Activated naive CD4-positive, alpha-beta T cell treated with anti-CD3 and anti-CD28 coated beads, Interleukin-2, amount 10 ng/mL, durations not matched to agents 7 days and 5 days (primary cell): Measurements from ENCODE around the gene LYSMD4.

Experiments
- CTCF ChIA-PET: fragments of 350-600 bp; sonication (Branson Sonifier 250); formaldehyde crosslinking; loops from one replicate; lab custom pipeline; 2021; ENCODE audit warnings: antibody characterized with exemption; lab: Charles Lee
- DNase-seq: peaks from one replicate; pipeline ENCODE4 v3.0.0-alpha.2; 2020
- H3K27ac Mint-ChIP-seq: one replicate; pipeline ENCODE4 v1.8.0; 2021; ENCODE audit warnings: mild to moderate bottlenecking, moderate library complexity, mixed read lengths
- H3K27me3 Mint-ChIP-seq: one replicate; pipeline ENCODE4 v1.8.0; 2021; ENCODE audit warnings: mild to moderate bottlenecking, mixed read lengths
- H3K36me3 Mint-ChIP-seq: one replicate; pipeline ENCODE4 v1.8.0; 2021; ENCODE audit warnings: mixed read lengths
- H3K4me1 Mint-ChIP-seq: one replicate; pipeline ENCODE4 v1.8.0; 2021; ENCODE audit warnings: mixed read lengths
- H3K4me3 Mint-ChIP-seq: one replicate; pipeline ENCODE4 v1.8.0; 2021; ENCODE audit warnings: mild to moderate bottlenecking, moderate library complexity, mixed read lengths
- H3K9me3 Mint-ChIP-seq: one replicate; pipeline ENCODE4 v1.8.0; 2021; ENCODE audit warnings: mixed read lengths

LYSMD4 gene

DNA sequence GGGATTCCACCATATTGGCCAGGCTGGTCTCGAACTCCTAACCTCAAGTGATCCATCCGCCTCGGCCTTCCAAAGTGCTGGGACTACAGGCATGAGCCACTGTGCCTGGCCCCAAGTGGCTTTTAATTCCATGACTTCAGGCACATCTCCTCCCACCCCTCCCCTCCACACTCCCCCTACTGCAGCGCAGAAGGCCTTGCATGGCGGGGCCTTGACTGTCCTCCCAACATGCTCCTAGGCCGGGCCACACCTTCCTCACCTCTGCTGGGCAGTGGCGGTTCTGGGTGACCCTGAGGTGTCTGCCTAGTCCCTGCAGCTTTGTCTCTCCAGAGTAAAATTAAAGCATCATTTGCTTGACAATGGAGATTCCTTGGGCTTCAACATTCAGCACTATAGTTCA is 6.9 kb downstream of the LYSMD4 start:
- Mint-ChIP-seq H3K9me3 (no peaks in the 10 kb centered on the region), H3K4me1 (peaks cover 17% of the 10 kb centered on the region), H3K27ac (no peak overlapping the region), H3K36me3 (peaks cover 20% of the 10 kb centered on the region), H3K27me3 (no peaks in the 10 kb centered on the region), H3K4me3 (no peak overlapping the region)
- CTCF ChIA-PET, result no interaction called here
- DNase-seq, result no peak

DNA sequence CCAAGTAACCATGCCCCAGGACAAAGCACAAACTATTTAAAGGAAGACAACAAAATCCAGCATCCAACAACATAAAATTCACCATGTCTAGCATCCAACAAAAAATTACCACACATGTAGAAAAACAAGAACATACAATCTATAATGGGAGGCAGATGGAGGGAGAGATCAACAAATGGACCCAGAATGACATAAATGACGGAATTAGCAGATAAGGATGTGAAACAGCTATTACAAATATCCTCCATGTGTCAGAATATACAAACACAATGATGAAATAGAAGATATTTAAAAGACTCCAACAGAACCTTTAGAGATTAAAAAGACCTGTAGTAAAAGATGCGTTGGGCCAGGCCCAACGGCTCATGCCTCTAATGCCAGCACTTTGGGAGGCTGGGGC is 10.8 kb downstream of the LYSMD4 start:
- CTCF ChIA-PET, result no interaction called here
- Mint-ChIP-seq H3K27ac (no peak overlapping the region), H3K4me3 (no peak overlapping the region), H3K27me3 (no peaks in the 10 kb centered on the region), H3K9me3 (no peaks in the 10 kb centered on the region), H3K36me3 (peaks cover 13% of the 10 kb centered on the region), H3K4me1 (peaks cover 37% of the 10 kb centered on the region)
- no peak for DNase-seq

DNA sequence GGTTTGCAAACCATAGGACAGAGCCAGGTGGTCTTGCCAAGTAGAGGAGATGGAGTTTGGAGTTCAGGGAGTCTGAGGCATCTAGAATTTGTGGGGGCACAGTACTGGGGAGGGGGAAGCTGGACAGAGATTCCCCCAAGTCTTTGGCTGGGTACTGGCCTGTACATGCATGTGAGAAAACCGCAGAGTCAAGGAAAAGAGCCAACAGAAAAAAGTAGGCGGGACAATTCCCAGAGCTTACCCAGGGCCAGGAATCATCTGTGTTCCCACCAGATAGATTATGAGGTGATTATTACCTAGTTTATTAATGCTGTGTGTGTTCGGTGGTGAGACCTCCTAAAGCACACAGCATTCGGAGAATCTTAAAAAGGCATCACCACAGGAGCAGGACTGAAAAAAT is 11.3 kb downstream of the LYSMD4 start:
- H3K4me3 Mint-ChIP-seq, result no peak overlapping the region
- peaks cover 37% of the 10 kb centered on the region for H3K4me1 Mint-ChIP-seq
- H3K9me3 Mint-ChIP-seq, result no peaks in the 10 kb centered on the region
- H3K36me3 Mint-ChIP-seq, result peaks cover 12% of the 10 kb centered on the region
- no peaks in the 10 kb centered on the region for H3K27me3 Mint-ChIP-seq
- CTCF ChIA-PET, result no interaction called here
- no peak overlapping the region for H3K27ac Mint-ChIP-seq
- no peak for DNase-seq

DNA sequence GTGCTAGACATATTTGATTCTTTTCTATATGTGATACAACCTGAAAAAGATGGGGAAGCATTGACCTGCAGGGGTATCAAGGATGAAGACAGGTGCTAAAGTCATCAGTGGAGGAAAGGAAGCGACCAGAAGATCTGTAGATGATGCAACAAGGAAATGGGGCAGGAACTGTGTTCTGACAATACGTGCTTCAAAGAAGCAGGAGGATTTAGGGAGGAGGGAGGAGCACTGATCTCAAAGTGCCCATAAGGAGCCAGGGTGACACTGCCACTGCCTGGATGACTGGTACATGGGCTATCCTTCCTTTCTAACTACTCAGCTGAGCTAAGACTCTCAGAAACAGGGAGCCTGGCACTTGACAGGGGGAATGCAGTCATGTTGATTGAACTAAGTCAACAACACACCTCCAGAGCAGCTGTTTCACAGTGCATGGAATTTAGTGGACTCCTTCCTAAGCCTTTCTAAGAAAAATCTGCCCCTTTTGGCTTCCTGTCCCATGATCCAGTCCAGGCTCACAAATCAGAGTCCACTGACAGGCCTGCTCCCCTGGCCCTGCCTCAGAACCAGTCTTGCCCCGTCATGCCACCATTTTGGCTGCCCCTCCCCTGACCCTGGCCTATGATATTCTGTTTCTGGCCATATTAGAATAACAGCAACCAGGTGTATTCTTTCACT is 12.0 kb downstream of the LYSMD4 start:
- CTCF ChIA-PET, result no interaction called here
- H3K27me3 Mint-ChIP-seq, result no peaks in the 10 kb centered on the region
- no peak overlapping the region for H3K4me3 Mint-ChIP-seq
- DNase-seq, result peak; percentile 25
- H3K4me1 Mint-ChIP-seq, result peaks cover 37% of the 10 kb centered on the region
- peak overlapping the region; percentile 84 for H3K27ac Mint-ChIP-seq
- peaks cover 12% of the 10 kb centered on the region for H3K36me3 Mint-ChIP-seq
- no peaks in the 10 kb centered on the region for H3K9me3 Mint-ChIP-seq

DNA sequence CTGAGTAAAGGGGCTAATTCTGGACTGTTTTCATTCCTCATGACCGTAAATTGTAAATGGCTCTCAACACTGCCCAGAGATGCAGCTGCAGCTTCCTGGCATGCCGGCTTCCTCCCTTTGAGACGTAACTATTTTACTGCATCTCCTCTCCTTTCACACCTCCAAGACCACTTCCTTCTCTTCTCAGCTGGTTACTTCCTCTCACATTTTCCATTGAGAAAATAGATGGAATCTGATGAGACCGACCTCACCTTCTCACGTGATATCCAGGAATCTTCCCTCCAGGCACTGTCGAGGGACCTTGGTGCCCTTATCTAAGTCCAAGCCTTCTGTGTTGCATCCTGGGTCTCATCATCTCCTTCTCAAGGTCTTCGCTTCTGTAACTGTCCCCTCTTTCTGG is 12.7 kb downstream of the LYSMD4 start:
- CTCF ChIA-PET, result no interaction called here
- H3K9me3 Mint-ChIP-seq, result no peaks in the 10 kb centered on the region
- DNase-seq, result peak; percentile 41

DNA sequence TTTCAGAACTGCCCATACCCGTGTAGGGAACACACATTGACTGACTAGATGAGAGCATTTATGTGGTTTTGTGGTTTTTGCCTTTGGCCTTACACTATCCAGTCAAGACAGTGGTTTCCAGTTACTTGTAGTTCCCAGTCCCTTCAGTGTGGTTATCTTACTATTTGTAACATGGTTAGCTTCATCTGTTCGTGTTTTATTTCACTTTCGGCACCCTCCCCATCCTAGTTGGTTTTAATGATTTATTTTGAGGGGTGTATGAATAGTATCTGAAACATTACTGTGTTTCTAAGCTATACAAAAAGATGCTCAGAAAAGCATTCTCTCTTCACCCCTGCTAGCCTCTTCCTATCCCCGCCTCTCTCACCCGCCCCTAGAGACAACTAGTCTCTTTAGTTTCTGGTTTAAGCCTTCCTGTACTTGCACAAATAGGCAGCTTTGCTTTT is 14.1 kb downstream of the LYSMD4 start:
- no peak overlapping the region for H3K27ac Mint-ChIP-seq

More for the DNA sequence above, 12.7 kb downstream of the LYSMD4 start:
- H3K4me3 Mint-ChIP-seq, result peak overlapping the region; percentile 1
- peaks cover 14% of the 10 kb centered on the region for H3K36me3 Mint-ChIP-seq
- peak overlapping the region; percentile 84 for H3K27ac Mint-ChIP-seq
- H3K27me3 Mint-ChIP-seq, result no peaks in the 10 kb centered on the region
- peaks cover 37% of the 10 kb centered on the region for H3K4me1 Mint-ChIP-seq

DNA sequence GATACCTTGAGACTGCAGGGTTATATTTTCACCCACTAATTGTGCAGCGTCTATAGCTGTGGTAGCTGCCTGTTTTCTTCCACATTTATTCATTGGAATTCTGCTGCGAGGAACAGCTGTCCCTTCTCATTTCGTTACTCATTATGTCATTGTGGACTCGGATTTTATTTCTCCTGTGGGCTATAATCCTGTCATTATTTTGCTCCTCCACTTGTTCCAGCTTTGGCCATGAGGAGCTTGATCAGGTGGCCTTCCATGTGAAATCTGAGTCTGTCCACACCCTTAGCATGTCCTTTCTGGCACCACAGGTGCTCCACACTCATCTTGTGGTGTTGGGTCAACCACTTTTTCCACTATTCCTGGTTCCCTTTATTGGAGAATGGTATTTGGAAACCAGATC is 14.8 kb downstream of the LYSMD4 start:
- CTCF ChIA-PET, result interaction anchor here (1.1 to 2.8 kb wide), 3 partner anchors 14 to 446 kb away, joined by 3 to 18 read pairs (median 5); no protein-coding TSS in a partner anchor
- no peaks in the 10 kb centered on the region for H3K9me3 Mint-ChIP-seq
- H3K4me3 Mint-ChIP-seq, result no peak overlapping the region
- peaks cover 16% of the 10 kb centered on the region for H3K36me3 Mint-ChIP-seq
- H3K27me3 Mint-ChIP-seq, result no peaks in the 10 kb centered on the region
- H3K27ac Mint-ChIP-seq, result no peak overlapping the region
- peaks cover 37% of the 10 kb centered on the region for H3K4me1 Mint-ChIP-seq
- DNase-seq, result no peak

More for the DNA sequence above, 14.1 kb downstream of the LYSMD4 start:
- no peak for DNase-seq
- Mint-ChIP-seq H3K36me3 (peaks cover 16% of the 10 kb centered on the region), H3K4me3 (no peak overlapping the region), H3K4me1 (peaks cover 37% of the 10 kb centered on the region), H3K27me3 (no peaks in the 10 kb centered on the region), H3K9me3 (no peaks in the 10 kb centered on the region)
- CTCF ChIA-PET, result interaction anchor here (1.2 to 2.8 kb wide), 2 partner anchors 15 to 446 kb away, joined by 5 to 18 read pairs; no protein-coding TSS in a partner anchor

DNA sequence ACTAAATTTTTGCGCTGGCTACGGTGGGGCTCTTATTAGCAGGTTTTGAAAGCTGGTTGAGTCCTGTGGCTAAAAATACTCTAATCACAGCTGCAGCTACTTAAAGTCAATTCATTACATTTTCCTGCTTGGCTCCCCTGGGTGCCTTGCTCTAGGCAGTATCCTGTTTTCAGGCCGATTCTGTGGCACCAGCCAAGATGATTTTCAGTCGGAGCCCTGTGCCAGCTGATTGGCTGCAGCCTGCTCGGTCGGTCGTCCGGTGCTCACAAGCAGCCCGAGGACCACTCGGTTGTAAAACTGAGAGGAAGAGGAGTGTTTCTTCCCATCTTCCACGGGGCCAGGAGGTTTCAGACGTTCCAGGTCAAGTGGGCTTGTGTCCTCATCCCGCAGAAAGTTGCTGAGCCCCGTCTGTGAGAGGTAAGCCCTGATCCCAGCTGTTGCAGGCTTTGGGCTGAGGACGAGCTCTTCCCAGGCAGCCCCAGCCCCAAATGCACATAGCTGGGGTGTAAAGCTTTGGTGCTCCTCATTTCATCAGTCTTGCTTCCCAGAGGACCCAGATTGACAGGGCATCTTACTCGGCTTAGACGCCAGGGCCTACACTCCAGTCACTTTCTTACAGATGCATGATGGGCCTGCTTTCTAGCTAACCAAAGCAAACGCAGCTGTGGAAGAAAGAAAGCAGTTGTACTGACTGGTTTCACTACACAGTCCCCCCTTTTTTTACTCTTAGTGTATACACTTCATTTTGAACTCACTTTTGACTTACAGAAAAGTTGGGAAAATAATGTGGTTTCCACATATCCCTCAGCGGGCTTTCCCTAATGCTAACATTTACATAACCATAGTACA is 15.9 kb downstream of the LYSMD4 start:
- H3K27ac Mint-ChIP-seq, result no peak overlapping the region
- peaks cover 24% of the 10 kb centered on the region for H3K36me3 Mint-ChIP-seq
- no peak for DNase-seq
- H3K4me1 Mint-ChIP-seq, result peaks cover 38% of the 10 kb centered on the region
- no peaks in the 10 kb centered on the region for H3K9me3 Mint-ChIP-seq
- H3K27me3 Mint-ChIP-seq, result no peaks in the 10 kb centered on the region
- CTCF ChIA-PET, result interaction anchor here (1.0 to 2.8 kb wide), 7 partner anchors 9 to 373 kb away, joined by 3 to 18 read pairs (median 3); no protein-coding TSS in a partner anchor
- no peak overlapping the region for H3K4me3 Mint-ChIP-seq

DNA sequence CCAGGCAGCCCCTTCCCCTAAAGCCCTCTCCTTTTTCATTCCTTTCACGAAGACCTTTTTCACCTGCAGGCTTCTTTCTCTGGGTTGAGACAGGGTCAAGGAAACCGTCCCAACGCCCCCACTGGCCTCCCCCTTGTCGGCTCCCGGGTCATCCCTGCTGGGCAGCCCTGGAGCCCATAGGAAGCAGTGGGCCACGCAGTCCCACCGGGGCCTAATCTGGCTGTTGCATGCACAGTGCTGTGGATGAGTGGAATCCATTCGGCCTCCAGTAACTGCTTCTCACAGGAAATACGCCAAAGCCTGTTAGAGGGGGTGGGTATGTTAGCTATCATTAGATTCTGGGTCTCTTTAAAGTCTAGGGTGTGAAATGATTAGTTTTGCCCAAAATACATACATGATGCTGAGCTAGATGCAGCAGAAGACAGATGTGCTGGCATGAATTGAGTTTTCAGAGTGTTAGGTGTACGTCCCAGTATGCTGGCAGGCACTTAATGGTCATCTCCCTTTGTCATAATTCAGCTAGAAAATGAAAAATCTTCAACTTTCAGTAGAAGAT is 16.6 kb downstream of the LYSMD4 start:
- Mint-ChIP-seq H3K27ac (no peak overlapping the region), H3K36me3 (peaks cover 25% of the 10 kb centered on the region), H3K27me3 (no peaks in the 10 kb centered on the region), H3K4me1 (peaks cover 35% of the 10 kb centered on the region), H3K4me3 (no peak overlapping the region), H3K9me3 (no peaks in the 10 kb centered on the region)
- DNase-seq, result no peak
- CTCF ChIA-PET, result interaction anchor here (1.1 to 1.4 kb wide), 4 partner anchors 9 to 40 kb away, joined by 3 to 5 read pairs (median 3); no protein-coding TSS in a partner anchor

DNA sequence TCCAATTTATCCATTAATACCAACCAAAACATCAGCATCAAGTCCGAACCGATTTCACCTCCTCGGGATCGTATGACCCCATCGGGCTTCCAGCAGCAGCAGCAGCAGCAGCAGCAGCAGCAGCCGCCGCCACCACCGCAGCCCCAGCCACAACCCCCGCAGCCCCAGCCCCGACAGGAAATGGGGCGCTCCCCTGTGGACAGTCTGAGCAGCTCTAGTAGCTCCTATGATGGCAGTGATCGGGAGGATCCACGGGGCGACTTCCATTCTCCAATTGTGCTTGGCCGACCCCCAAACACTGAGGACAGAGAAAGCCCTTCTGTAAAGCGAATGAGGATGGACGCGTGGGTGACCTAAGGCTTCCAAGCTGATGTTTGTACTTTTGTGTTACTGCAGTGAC is 20.8 kb downstream of the LYSMD4 start:
- Mint-ChIP-seq H3K4me1 (peaks cover 20% of the 10 kb centered on the region), H3K27me3 (no peaks in the 10 kb centered on the region), H3K9me3 (no peaks in the 10 kb centered on the region), H3K4me3 (no peak overlapping the region), H3K36me3 (peaks cover 40% of the 10 kb centered on the region), H3K27ac (no peak overlapping the region)
- CTCF ChIA-PET, result interaction anchor here (1.3 kb wide), 1 partner anchor 8 kb away, joined by 7 read pairs; no protein-coding TSS in a partner anchor
- DNase-seq, result no peak

DNA sequence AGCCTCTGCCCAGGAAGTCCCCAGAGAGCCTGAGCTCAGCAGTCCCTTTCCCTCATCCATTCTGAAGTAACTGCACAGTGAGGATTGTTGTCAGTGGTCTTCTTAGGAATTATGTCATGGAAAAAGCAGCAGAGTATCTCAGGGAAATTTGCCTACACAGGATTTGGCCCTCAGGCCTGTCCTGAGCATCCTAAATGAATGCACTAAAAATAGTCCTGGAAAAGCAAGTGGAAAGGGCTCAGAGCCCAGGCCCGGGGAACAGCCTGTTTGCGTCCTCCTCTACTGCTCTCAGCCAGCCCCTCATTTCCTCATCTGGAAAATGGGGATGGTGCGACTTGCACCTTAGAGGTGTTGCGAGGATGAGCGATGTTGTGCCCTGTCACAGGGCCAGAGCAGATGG is 21.6 kb downstream of the LYSMD4 start:
- no peak overlapping the region for H3K4me3 Mint-ChIP-seq
- peaks cover 40% of the 10 kb centered on the region for H3K36me3 Mint-ChIP-seq
- no peak overlapping the region for H3K27ac Mint-ChIP-seq
- no peaks in the 10 kb centered on the region for H3K9me3 Mint-ChIP-seq
- H3K27me3 Mint-ChIP-seq, result no peaks in the 10 kb centered on the region
- peaks cover 28% of the 10 kb centered on the region for H3K4me1 Mint-ChIP-seq
- CTCF ChIA-PET, result no interaction called here
- DNase-seq, result no peak

DNA sequence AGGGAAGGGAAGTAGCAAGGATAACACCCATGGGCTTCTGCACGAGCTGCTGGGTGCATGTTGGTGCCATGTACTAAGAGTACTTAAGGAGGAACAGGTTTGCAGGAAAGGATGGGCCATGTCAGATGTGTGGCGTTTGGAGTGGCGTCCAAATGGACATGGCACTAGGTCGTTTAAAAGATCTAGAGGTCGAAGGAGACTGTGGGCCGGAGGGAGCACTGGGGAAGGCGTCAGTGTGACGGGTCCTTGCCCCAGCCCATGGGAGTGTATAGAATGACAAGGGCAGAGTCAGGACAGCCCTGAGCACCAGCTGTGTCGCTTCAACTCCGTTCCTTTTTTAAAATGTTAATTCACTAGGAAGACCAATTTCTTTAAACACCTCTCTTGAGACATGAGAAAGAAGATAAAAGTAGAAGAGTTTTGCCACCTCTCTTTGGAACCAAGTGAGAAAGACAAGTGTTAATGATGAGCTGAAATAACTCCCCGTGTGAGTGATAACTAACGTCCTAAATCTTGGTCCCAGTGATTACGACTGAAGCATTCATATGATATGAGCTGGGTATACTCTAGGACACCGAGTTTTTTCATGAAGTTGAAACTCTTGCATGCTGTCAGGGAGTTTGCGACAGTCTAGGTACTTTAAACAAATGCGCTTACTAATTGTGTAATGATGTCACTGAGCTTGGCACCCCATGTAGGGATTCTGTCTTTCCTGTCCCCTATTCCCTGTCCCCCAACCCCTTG is 23.8 kb downstream of the LYSMD4 start:
- Mint-ChIP-seq H3K9me3 (no peaks in the 10 kb centered on the region), H3K4me3 (no peak overlapping the region), H3K27me3 (no peaks in the 10 kb centered on the region), H3K4me1 (peaks cover 39% of the 10 kb centered on the region), H3K27ac (no peak overlapping the region), H3K36me3 (peaks cover 34% of the 10 kb centered on the region)
- no peak for DNase-seq
- CTCF ChIA-PET, result interaction anchor here (0.9 to 2.3 kb wide), 3 partner anchors 44 to 428 kb away, joined by 3 to 10 read pairs (median 3); no protein-coding TSS in a partner anchor

DNA sequence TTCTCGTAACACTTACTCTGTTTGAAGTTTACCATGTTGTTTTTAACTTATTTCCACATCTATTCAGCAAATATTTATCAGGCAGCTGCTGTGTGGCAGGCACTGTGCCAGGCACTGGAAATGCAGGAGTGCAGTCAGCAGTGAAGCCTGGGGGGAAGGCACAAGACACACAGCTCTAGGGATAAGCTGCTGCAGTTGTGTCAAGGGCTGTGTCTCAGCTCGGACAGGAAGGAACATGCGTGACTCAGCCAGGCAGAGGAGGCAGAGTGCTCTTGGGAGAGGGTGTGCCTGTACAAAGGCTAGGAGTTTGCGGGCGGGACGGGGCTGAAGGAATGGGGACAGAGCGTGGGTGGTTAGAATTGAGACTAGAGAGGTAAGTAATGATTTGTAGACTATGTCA is 24.7 kb downstream of the LYSMD4 start:
- CTCF ChIA-PET, result interaction anchor here (0.6 to 2.3 kb wide), 4 partner anchors 9 to 48 kb away, joined by 3 to 10 read pairs (median 7); no protein-coding TSS in a partner anchor
- peak overlapping the region; percentile 9 for H3K27ac Mint-ChIP-seq

More for the DNA sequence above, 24.7 kb downstream of the LYSMD4 start:
- Mint-ChIP-seq H3K9me3 (no peaks in the 10 kb centered on the region), H3K4me3 (no peak overlapping the region), H3K27me3 (no peaks in the 10 kb centered on the region), H3K36me3 (peaks cover 34% of the 10 kb centered on the region), H3K4me1 (peaks cover 46% of the 10 kb centered on the region)
- DNase-seq, result no peak
